Thymus (tissue), 14 donors: ENCODE measurements around the gene SLC35E4. TPM values are rescaled to one million over a fixed set of nuclear protein-coding genes. Genes with fewer than 3 reads are reported as not detected.
A peak's percentile ranks its signal among the peaks of the same experiment; 100 is the strongest.
"Not testable (repeated sequence)": the region's sequence is repeated elsewhere in the genome, so short reads cannot be mapped to it uniquely, and the experiment has no call there.

Source experiments
- DNase-seq, 9 donors: peaks; one replicate each; pipeline ENCODE4 v3.0.0-alpha.2; 2013; ENCODE audit warnings: low spot score in 9 of 9, low read depth in 6 of 9, missing footprints in 1 of 9
- H3K27ac ChIP-seq, 2 donors: one replicate each; pipeline ENCODE4 v1.5.1; 2013; ENCODE audit warnings: control low read depth in 1 of 2, low read depth in 1 of 2, low read length in 1 of 2, mild to moderate bottlenecking in 1 of 2, moderate library complexity in 1 of 2
- H3K27me3 ChIP-seq, 2 donors: one replicate each; pipeline ENCODE4 v1.5.1; 2013; ENCODE audit warnings: low read length in 1 of 2; ENCODE audit not compliant: control insufficient read depth in 2 of 2, insufficient read depth in 1 of 2
- H3K36me3 ChIP-seq, 2 donors: one replicate each; pipeline ENCODE4 v1.5.1; 2013; ENCODE audit warnings: low read length in 1 of 2, mild to moderate bottlenecking in 1 of 2, moderate library complexity in 1 of 2; ENCODE audit not compliant: control insufficient read depth in 2 of 2, insufficient read depth in 2 of 2
- H3K4me1 ChIP-seq, 2 donors: one replicate each; pipeline ENCODE4 v1.5.1; 2013; ENCODE audit warnings: low read length in 2 of 2; ENCODE audit not compliant: control insufficient read depth in 2 of 2, insufficient read depth in 2 of 2
- H3K4me3 ChIP-seq, 2 donors: one replicate each; pipeline ENCODE4 v1.5.1; 2013; ENCODE audit warnings: low read length in 2 of 2, control low read depth in 1 of 2, mild to moderate bottlenecking in 1 of 2
- H3K9me3 ChIP-seq, 2 donors: one replicate each; pipeline ENCODE4 v1.5.1; 2013; ENCODE audit warnings: low read length in 1 of 2, mild to moderate bottlenecking in 1 of 2; ENCODE audit not compliant: control insufficient read depth in 2 of 2, insufficient read depth in 1 of 2
- WGBS: extraction: QIAGEN DNeasy Blood & Tissue Kit; methylation state at CpG from one replicate; pipeline ENCODE4 v1.1.7; 2013; 5-methylcytosine and 5-hydroxymethylcytosine counted together
- long read RNA-seq, 10 donors: transcript quantifications; one replicate each; lab custom pipeline, GENCODE V29; 2026
- polyA plus RNA-seq: library from polyadenylated mRNA; stranded (reverse); fragments of 200-250 nt; gene quantifications from one replicate; pipeline ENCODE4 v1.2.3, GENCODE V29; 2013
- total RNA-seq: library from RNA; stranded (reverse); fragments of 120-200 nt; gene quantifications from one replicate; pipeline ENCODE4 v1.2.4, GENCODE V29; 2013
- donor health status: healthy.

SLC35E4 gene, protein sequence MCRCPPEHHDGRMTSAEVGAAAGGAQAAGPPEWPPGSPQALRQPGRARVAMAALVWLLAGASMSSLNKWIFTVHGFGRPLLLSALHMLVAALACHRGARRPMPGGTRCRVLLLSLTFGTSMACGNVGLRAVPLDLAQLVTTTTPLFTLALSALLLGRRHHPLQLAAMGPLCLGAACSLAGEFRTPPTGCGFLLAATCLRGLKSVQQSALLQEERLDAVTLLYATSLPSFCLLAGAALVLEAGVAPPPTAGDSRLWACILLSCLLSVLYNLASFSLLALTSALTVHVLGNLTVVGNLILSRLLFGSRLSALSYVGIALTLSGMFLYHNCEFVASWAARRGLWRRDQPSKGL
- total RNA-seq (0.57 TPM), polyA plus RNA-seq (1.2 TPM)
- long read RNA-seq, donor 1, partial matches to known transcripts = 0 of 1 reads
- long read RNA-seq, donor 1, other reads (novel, unspliced or antisense) = 0 of 1 reads
- long read RNA-seq, donor 2 = 0 reads
- long read RNA-seq, donor 3, partial matches to known transcripts = 0 of 1 reads
- long read RNA-seq, donor 3, other reads (novel, unspliced or antisense) = 0 of 1 reads
- long read RNA-seq, donor 4 = 0 reads
- long read RNA-seq, donor 5, partial matches to known transcripts = 0 of 1 reads
- long read RNA-seq, donor 5, other reads (novel, unspliced or antisense) = 0 of 1 reads
- long read RNA-seq, donor 6, partial matches to known transcripts = 0 of 1 reads
- long read RNA-seq, donor 6, other reads (novel, unspliced or antisense) = 0 of 1 reads
- long read RNA-seq, donor 7 = 0 reads
- long read RNA-seq, donor 8 = 0 reads
- long read RNA-seq, donor 9 = 0 reads
- long read RNA-seq, donor 10, partial matches to known transcripts = 0 of 1 reads
- long read RNA-seq, donor 10, other reads (novel, unspliced or antisense) = 0 of 1 reads

DNA sequence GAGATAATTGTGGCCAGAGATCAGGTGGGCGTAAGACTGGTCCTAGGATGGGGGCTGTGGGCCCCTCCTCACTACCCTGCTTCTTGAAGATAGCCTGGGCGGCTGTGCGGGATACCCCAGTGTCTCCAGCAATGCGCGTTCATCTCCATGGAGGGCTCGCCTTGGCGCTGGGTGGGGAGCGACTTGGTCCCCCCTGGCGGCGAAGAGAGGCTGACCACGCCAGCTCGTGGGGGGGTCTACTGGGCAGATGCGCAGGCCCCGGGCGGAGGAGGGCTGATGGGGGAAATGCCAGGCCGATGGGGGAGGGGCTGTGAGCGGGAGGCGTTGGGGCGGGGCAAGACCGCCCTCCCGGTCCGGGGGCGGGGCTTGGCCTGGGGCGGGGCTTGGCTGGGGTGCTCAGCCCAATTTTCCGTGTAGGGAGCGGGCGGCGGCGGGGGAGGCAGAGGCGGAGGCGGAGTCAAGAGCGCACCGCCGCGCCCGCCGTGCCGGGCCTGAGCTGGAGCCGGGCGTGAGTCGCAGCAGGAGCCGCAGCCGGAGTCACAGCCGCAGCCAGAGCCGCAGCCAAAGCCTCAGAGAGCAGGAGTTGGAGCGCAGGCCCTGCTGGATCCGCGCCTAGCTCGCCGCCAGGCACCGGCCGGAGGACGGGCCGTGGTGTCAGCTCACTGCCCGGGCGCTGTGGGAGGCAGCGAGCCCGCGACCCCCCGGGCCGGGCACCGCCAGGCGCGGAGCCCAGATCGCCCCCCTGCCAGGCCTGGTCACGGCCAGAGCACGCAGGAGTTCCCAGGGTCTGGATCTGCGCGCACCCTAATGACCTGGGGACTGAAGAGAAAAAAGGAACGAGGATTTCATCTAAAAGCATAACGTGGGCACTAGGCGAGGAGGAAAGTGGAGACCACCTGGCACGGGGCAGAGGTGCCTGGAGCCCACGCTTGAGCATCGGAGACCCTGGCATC lies at the start of gene SLC35E4:
Gene SLC35E4 (plus strand): TSS at position 509 of the 953 bp plus-strand sequence. CDS start 670 bp downstream, outside the sequence.
- peaks cover 0 to 18% of the 10 kb centered on the region in 2 donors for H3K27me3 ChIP-seq
- H3K4me3 ChIP-seq = peak within 1 kb of the TSS; percentile 47 to 58
- H3K4me1 ChIP-seq = peaks cover 13 to 19% of the 10 kb centered on the region in 2 donors
- H3K9me3 ChIP-seq = no peaks in the 10 kb centered on the region
- 1% methylated on average over 75 of the region's 75 CpGs for WGBS
- H3K36me3 ChIP-seq = no peaks in the 10 kb centered on the region
- peak; percentile 39 to 91 (median 84) for DNase-seq
- peak within 1 kb of the TSS; percentile 55 to 86 for H3K27ac ChIP-seq

DNA sequence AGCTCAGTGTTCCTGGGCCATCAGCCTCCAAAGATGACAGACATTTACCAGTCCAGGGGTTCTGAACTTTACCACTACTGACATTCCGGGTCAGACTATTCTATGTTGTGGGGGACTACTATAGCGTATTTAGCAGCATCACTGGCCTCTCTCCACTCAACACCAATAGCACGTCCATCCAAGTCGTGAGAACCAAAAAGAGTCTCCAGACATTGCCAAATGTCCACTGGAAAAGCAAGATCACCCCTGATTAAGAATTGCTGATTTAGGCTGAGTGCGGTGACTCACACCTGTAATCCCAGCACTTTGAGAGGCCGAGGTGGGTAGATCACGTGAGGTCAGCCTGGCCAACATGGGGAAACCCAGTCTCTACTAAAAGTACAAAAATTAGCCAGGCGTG lies 49.2 kb upstream of the SLC35E4 start:
- Histone ChIP-seq H3K27ac (no peak overlapping the region), H3K4me1 (peaks cover 6 to 10% of the 10 kb centered on the region in 2 donors), H3K27me3 (no peaks in the 10 kb centered on the region), H3K9me3 (no peaks in the 10 kb centered on the region), H3K36me3 (peaks cover 74 to 77% of the 10 kb centered on the region in 2 donors), H3K4me3 (no peak overlapping the region)
- WGBS = 98% methylated on average over 8 of the region's 8 CpGs
- DNase-seq = no peak

DNA sequence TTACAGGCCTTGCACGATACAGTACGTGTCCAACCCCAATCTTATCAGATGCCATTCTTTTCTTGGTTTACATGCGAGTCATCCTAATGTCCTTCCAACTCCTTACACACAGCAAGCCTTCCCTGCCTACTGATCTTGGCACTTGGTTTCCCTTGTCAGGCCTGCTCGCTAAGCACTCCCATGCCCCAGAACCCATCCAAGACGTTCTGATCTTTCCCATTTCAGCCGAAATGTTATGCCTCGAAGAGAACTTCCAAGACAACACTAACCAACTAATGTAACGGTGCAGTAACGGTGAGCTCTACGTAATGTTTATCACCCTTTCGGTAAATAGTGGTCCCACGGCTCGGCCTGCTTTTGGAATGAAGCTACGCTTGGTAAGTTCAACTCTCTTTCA lies 44.4 kb upstream of the SLC35E4 start:
- Histone ChIP-seq H3K4me3 (peak overlapping the region; percentile 64 to 67), H3K4me1 (peaks cover 9 to 10% of the 10 kb centered on the region in 2 donors), H3K9me3 (no peaks in the 10 kb centered on the region), H3K27ac (no peak overlapping the region), H3K36me3 (peaks cover 30 to 31% of the 10 kb centered on the region in 2 donors), H3K27me3 (peaks cover 0 to 14% of the 10 kb centered on the region in 2 donors)
- 9% methylated on average over 14 of the region's 14 CpGs for WGBS
- no peak for DNase-seq

DNA sequence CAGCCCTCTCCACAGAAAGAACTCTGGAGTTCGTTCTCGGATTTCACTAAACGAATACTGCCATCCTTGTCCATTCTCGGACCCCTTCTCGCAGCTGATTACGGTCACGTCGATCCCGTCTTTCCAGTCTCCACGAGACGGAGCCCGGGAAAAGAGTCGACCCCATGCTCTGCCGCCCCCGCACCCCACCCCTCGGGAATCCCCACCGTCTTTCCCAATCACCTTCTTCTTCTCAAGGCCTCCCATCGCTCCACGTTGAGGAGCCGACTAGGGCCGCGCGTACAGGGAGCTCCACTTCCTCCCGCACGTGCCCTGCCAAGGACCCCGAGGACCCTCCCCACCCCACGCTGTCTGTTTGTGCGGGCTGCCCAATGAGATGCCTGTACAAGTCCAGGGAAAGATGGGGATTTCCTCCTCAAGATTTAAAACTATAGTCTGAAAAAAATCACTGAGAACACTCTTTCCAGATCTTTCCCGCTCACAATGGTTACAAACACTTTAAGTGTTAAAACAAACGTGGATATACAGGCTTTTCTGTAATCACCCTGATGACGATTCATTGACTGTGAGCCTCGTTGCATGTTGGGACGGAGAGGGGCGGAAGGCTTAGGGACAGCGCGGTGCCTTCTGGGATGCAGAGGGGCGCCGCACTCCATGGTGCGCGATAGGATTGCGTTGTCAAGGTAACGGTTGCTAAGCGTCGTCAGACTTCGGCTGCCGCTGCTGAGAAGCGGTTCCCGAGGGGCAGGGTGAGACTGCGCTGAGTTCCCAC lies 43.8 kb upstream of the SLC35E4 start, which contains the start of gene PES1:
Gene PES1 (minus strand): TSS at position 323 of the 772 bp plus-strand sequence. CDS start 77 bp downstream, at position 246.
- Histone ChIP-seq H3K27ac (peak within 1 kb of the TSS in 1 of 2 donors; percentile 87), H3K4me1 (peaks cover 9 to 10% of the 10 kb centered on the region in 2 donors)
- under 1% methylated on average over 49 of the region's 49 CpGs for WGBS

DNA sequence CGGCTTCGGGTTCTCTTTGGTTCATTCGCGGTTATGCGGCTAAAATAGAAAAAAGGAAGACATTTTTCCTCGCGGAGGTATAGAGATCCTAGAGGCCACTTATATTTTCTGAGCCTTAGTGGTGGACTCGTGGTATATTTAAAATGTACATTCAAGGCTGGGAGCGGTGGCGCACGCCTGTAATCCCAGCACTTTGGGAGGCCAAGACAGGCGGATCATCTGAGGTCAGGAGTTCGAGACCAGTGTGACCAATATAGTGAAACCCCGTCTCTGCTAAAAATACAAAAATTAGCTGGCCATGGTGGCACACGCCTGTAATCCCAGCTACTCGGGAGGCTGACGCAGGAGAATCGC lies 43.2 kb upstream of the SLC35E4 start:
- WGBS = 42% methylated on average over 18 of the region's 18 CpGs
- not testable (repeated sequence) for H3K4me1 ChIP-seq, H3K9me3 ChIP-seq, H3K27ac ChIP-seq, DNase-seq, H3K4me3 ChIP-seq
- Histone ChIP-seq H3K36me3 (peaks cover 18 to 20% of the 10 kb centered on the region in 2 donors), H3K27me3 (peaks cover 0 to 14% of the 10 kb centered on the region in 2 donors)

More for the DNA sequence above, 43.8 kb upstream of the SLC35E4 start, which contains the start of gene PES1:
- DNase-seq = peak; percentile 96 to 99 (median 99)
- H3K27me3 ChIP-seq = peaks cover 0 to 14% of the 10 kb centered on the region in 2 donors
- H3K9me3 ChIP-seq = no peaks in the 10 kb centered on the region
- peaks cover 24 to 25% of the 10 kb centered on the region in 2 donors for H3K36me3 ChIP-seq
- peak within 1 kb of the TSS; percentile 64 to 67 for H3K4me3 ChIP-seq

DNA sequence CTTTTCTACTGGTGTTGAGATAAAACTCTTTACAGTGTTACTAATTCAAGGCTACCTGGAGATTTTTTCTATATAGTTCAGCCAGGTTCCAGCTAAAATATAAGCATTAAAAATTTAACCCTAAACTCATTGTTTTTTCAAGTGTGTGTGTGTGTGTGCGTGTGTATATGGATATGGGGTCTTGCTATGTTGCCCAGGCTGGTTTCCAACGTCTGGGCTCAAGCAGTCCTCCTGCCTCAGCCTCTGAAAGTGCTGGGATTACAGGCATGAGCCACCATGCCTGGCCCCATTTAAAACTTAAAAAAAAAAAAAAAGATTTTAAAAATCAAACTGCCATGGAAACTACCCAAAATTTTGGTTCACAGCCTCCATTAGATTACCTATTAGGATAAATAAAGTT lies 39.4 kb upstream of the SLC35E4 start:
- no peaks in the 10 kb centered on the region for H3K9me3 ChIP-seq
- 81% methylated on average over 2 of the region's 2 CpGs for WGBS
- no peak overlapping the region for H3K4me3 ChIP-seq
- peaks cover 2 to 4% of the 10 kb centered on the region in 2 donors for H3K4me1 ChIP-seq
- DNase-seq = no peak
- H3K36me3 ChIP-seq = no peaks in the 10 kb centered on the region
- peaks cover 0 to 14% of the 10 kb centered on the region in 2 donors for H3K27me3 ChIP-seq
- no peak overlapping the region for H3K27ac ChIP-seq

DNA sequence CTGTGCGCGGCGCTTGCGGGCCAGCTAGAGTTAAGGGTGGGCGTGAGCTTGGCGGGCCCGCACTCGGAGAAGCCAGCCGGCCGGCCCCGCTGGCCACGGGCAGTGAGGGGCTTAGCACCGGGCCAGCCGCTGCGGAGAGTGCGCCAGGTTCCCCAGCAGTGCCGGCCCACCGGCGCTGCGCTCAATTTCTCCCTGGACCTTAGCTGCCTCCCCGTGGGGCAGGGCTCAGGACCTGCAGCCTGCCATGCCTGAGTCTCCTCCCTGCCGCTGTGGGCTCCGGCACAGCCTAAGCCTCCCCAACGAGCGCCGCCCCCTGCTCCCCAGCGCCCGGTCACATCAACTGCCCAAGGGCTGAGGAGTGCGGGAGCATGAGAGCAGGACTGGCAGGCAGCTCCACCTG lies 38.7 kb upstream of the SLC35E4 start:
- H3K4me3 ChIP-seq = no peak overlapping the region
- whole genome bisulfite sequencing = 96% methylated on average over 29 of the region's 29 CpGs
- no peak overlapping the region for H3K27ac ChIP-seq
- no peak for DNase-seq
- peaks cover 0 to 3% of the 10 kb centered on the region in 2 donors for H3K4me1 ChIP-seq
- H3K27me3 ChIP-seq = peaks cover 0 to 14% of the 10 kb centered on the region in 2 donors
- no peaks in the 10 kb centered on the region for H3K36me3 ChIP-seq
- peaks cover 0 to 2% of the 10 kb centered on the region in 2 donors for H3K9me3 ChIP-seq

DNA sequence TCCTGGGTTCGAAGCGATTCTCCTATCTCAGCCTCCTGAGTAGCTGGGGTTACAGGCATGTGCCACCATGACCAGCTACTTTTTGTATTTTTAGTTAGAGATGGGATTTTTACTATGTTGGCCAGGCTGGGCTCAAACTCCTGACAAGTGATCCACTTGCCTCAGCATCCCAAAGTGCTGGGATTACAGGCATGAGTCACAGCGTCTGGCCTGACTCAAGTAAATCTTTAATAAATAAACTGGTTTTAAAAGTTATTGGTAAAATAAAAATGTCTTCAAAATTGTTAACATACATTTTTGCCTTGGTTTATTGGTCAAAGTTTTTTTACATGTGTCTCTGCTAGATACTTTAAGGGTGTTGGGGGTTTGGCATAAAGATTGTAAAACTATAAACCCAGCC lies 36.6 kb upstream of the SLC35E4 start:
- H3K36me3 ChIP-seq = no peaks in the 10 kb centered on the region
- no peaks in the 10 kb centered on the region for H3K4me1 ChIP-seq
- peaks cover 0 to 8% of the 10 kb centered on the region in 2 donors for H3K27me3 ChIP-seq
- H3K9me3 ChIP-seq = peaks cover 0 to 2% of the 10 kb centered on the region in 2 donors
- DNase-seq = no peak
- WGBS = 98% methylated on average over 3 of the region's 3 CpGs
- H3K27ac ChIP-seq = no peak overlapping the region
- no peak overlapping the region for H3K4me3 ChIP-seq
